Renal cortical epithelial cell (primary cell): ENCODE results near the gene MRPL36. TPM values are rescaled to one million over a fixed set of nuclear protein-coding genes. Genes with fewer than 3 reads are reported as not detected.
"Not testable (repeated sequence)": the region's sequence is repeated elsewhere in the genome, so short reads cannot be mapped to it uniquely, and the experiment has no call there.

ENCODE experiments used
- DNase-seq: peaks from one replicate; pipeline ENCODE4 v3.0.0-alpha.2; 2011; ENCODE audit warnings: low read depth
- total RNA-seq: library from RNA; depleted of rRNA; stranded (reverse); fragments of >200 nt; gene quantifications from 2 replicates; pipeline ENCODE4 v1.2.3, GENCODE V29; 2014

MRPL36 gene
- total RNA-seq, 1 donor from 2014 or later: 32.5 TPM

- no peak for DNase-seq
Measured at GRCh38 chr5:1815071-1815786, 15.6 kb upstream of the MRPL36 start.

GRCh38 chr5:1814183-1815020 is 14.8 kb upstream of the MRPL36 start:
- no peak for DNase-seq

- no peak for DNase-seq
Measured at GRCh38 chr5:1810581-1811101, 11.0 kb upstream of the MRPL36 start.

GRCh38 chr5:1809416-1810035 is 9.9 kb upstream of the MRPL36 start:
- no peak for DNase-seq

GRCh38 chr5:1808439-1808838 is 8.8 kb upstream of the MRPL36 start:
- peak; percentile 83 for DNase-seq

- no peak for DNase-seq
Measured at GRCh38 chr5:1807451-1808185, 8.0 kb upstream of the MRPL36 start.

GRCh38 chr5:1806974-1807373 is 7.3 kb upstream of the MRPL36 start:
- no peak for DNase-seq

- no peak for DNase-seq
Measured at GRCh38 chr5:1806199-1806598, 6.6 kb upstream of the MRPL36 start.

GRCh38 chr5:1805736-1806135 is 6.1 kb upstream of the MRPL36 start:
- no peak for DNase-seq

- no peak for DNase-seq
Measured at GRCh38 chr5:1805326-1805725, 5.7 kb upstream of the MRPL36 start.

- no peak for DNase-seq
Measured at GRCh38 chr5:1804001-1804690, 4.5 kb upstream of the MRPL36 start.

GRCh38 chr5:1803192-1803591 is 3.6 kb upstream of the MRPL36 start:
- no peak for DNase-seq

GRCh38 chr5:1801967-1802295 is 2.3 kb upstream of the MRPL36 start:
- no peak for DNase-seq

GRCh38 chr5:1801222-1801966 is 1.8 kb upstream of the MRPL36 start, which contains the start of gene NDUFS6:
Gene NDUFS6 (plus strand): TSS chr5:1801407. CDS start chr5:1801418, 11 bp downstream.
- DNase-seq: no peak

- no peak for DNase-seq
Measured at GRCh38 chr5:1800472-1801221, 1.0 kb upstream of the MRPL36 start.

- no peak for DNase-seq
Measured at GRCh38 chr5:1799110-1799601, 481 bp downstream of the MRPL36 start.

- not testable (repeated sequence) for DNase-seq
Measured at GRCh38 chr5:1798589-1798988, 1.0 kb downstream of the MRPL36 start.

- no peak for DNase-seq
Measured at GRCh38 chr5:1797855-1798254, 1.8 kb downstream of the MRPL36 start.

GRCh38 chr5:1797103-1797800 is 2.4 kb downstream of the MRPL36 start:
- DNase-seq: no peak
